Measurements from ENCODE around the gene PACSIN2. TPM values are rescaled to one million over a fixed set of nuclear protein-coding genes. Genes with fewer than 3 reads are reported as not detected.

The PACSIN2 gene
- total and polyA plus RNA-seq, 2 experiments from 2014 or later: 23.5 to 57.3 TPM

DNA sequence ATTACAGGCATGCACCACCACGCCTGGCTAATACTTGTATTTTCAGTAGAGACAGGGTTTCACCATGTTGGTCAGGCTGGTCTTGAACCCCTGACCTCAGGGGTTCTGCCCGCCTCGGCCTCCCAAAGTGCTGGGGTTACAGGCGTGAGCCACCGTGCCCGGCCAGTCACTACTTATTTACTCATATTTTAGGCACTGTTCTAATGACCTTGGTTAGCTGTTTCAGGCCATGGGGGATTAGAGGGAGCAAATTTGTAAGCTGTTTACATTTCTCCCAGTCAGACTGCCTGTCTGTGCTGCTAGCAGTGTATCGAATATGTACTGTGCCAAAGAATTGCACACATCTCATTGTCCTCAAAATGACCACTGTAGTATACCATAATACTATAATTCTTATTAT, 32.7 kb upstream of the PACSIN2 start:
- ATAC-seq: no peak
- no peaks in the 10 kb centered on the region for H3K36me3 Mint-ChIP-seq (ENCODE audit: low read depth)
- Histone ChIP-seq H3K27me3 (ENCODE audit: insufficient read depth) (no peaks in the 10 kb centered on the region), H3K4me3 (no peak overlapping the region), H4K20me1 (replicated peaks; ENCODE audit: insufficient read depth) (no peaks in the 10 kb centered on the region), H3K4me2 (no peak overlapping the region), H3K36me3 (ENCODE audit: insufficient read depth) (no peaks in the 10 kb centered on the region), H3K9me2 (ENCODE audit: insufficient read depth) (no peaks in the 10 kb centered on the region), H2AFZ (no peak overlapping the region), H3K79me2 (replicated peaks; ENCODE audit: insufficient read depth) (no peaks in the 10 kb centered on the region), H3K27ac (ENCODE audit: low read depth) (no peak overlapping the region), H3F3A (replicated peaks; ENCODE audit: low read depth) (no peaks in the 10 kb centered on the region), H3K4me1 (ENCODE audit: insufficient read depth) (0 out of 2 replicates have a peak, but pooled peaks cover 3% of the 10 kb centered on the region)
- no peak overlapping the region for H3K4me3 Mint-ChIP-seq
- H3K27me3 Mint-ChIP-seq (ENCODE audit: insufficient read depth, low read depth, poor library complexity): peaks cover 5% of the 10 kb centered on the region
- H3K27ac Mint-ChIP-seq: no peak overlapping the region
- no peak for DNase-seq (ENCODE audit: low spot score)
- no peaks in the 10 kb centered on the region for H3K9me3 Mint-ChIP-seq
- no peaks in the 10 kb centered on the region for H3K4me1 Mint-ChIP-seq
- no peak for TF ChIP-seq EZH2phosphoT487 (IDR thresholded peaks at IDR 0.05; ENCODE audit: unreplicated experiment)
- no peak for TF ChIP-seq NANOG (IDR thresholded peaks at IDR 0.05; ENCODE audit: borderline replicate concordance)
- TF ChIP-seq ETS1 (IDR thresholded peaks at IDR 0.05): no peak
- no peak for TF ChIP-seq POLR2AphosphoS5 (IDR thresholded peaks at IDR 0.05; ENCODE audit: low read depth)
- TF ChIP-seq, protein P1, sequence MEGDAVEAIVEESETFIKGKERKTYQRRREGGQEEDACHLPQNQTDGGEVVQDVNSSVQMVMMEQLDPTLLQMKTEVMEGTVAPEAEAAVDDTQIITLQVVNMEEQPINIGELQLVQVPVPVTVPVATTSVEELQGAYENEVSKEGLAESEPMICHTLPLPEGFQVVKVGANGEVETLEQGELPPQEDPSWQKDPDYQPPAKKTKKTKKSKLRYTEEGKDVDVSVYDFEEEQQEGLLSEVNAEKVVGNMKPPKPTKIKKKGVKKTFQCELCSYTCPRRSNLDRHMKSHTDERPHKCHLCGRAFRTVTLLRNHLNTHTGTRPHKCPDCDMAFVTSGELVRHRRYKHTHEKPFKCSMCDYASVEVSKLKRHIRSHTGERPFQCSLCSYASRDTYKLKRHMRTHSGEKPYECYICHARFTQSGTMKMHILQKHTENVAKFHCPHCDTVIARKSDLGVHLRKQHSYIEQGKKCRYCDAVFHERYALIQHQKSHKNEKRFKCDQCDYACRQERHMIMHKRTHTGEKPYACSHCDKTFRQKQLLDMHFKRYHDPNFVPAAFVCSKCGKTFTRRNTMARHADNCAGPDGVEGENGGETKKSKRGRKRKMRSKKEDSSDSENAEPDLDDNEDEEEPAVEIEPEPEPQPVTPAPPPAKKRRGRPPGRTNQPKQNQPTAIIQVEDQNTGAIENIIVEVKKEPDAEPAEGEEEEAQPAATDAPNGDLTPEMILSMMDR (conservative IDR thresholded peaks at IDR 0.05; ENCODE audit: low read depth in 2 of 2): no peak
- no peak for TF ChIP-seq JUNB (IDR thresholded peaks at IDR 0.05; ENCODE audit: unreplicated experiment)
- TF ChIP-seq CREB1 (CRISPR knock-in tag; IDR thresholded peaks at IDR 0.05; ENCODE audit: low read depth): no peak

- Histone ChIP-seq H3K27ac (ENCODE audit: low read depth) (no peak overlapping the region), H3K27me3 (ENCODE audit: insufficient read depth) (no peaks in the 10 kb centered on the region), H3K9me2 (ENCODE audit: insufficient read depth) (no peaks in the 10 kb centered on the region), H4K20me1 (replicated peaks; ENCODE audit: insufficient read depth) (no peaks in the 10 kb centered on the region), H3K4me1 (ENCODE audit: insufficient read depth) (no peaks in the 10 kb centered on the region), H3K4me2 (no peak overlapping the region), H3K36me3 (ENCODE audit: insufficient read depth) (no peaks in the 10 kb centered on the region), H2AFZ (no peak overlapping the region), H3K79me2 (replicated peaks; ENCODE audit: insufficient read depth) (no peaks in the 10 kb centered on the region), H3K4me3 (no peak overlapping the region), H3F3A (replicated peaks; ENCODE audit: low read depth) (no peaks in the 10 kb centered on the region)
- Mint-ChIP-seq H3K27ac (no peak overlapping the region), H3K27me3 (ENCODE audit: insufficient read depth, low read depth, poor library complexity) (peaks cover 5% of the 10 kb centered on the region), H3K4me1 (peaks cover 3% of the 10 kb centered on the region; the same call in 2 of the 3 replicates), H3K36me3 (ENCODE audit: low read depth) (no peaks in the 10 kb centered on the region), H3K9me3 (no peaks in the 10 kb centered on the region), H3K4me3 (no peak overlapping the region)
- DNase-seq (ENCODE audit: low spot score) (no peak), ATAC-seq (no peak)
- TF ChIP-seq, protein P1 (conservative IDR thresholded peaks at IDR 0.05; ENCODE audit: low read depth in 2 of 2): no peak
- TF ChIP-seq EZH2phosphoT487 (IDR thresholded peaks at IDR 0.05; ENCODE audit: unreplicated experiment) (no peak), REST (IDR thresholded peaks at IDR 0.05; ENCODE audit: unreplicated experiment) (no peak), ZNF114 (CRISPR knock-in tag; IDR thresholded peaks at IDR 0.05) (no peak), ETS1 (IDR thresholded peaks at IDR 0.05) (no peak), POLR2AphosphoS5 (IDR thresholded peaks at IDR 0.05; ENCODE audit: low read depth) (no peak)
Measured at GRCh38 chr22:43044290-43044712, 29.4 kb upstream of the PACSIN2 start.

All from GM23338 (cell line).